Renal cortex interstitium (tissue), 11 donors: ENCODE data around the gene TERF2IP. TPM values are rescaled to one million over a fixed set of nuclear protein-coding genes. Genes with fewer than 3 reads are reported as not detected.

ENCODE experiments used
- DNase-seq, 11 donors: peaks; one replicate each; pipeline ENCODE4 v3.0.0-alpha.2; 2013; ENCODE audit warnings: low read depth in 9 of 11, low spot score in 4 of 11; ENCODE audit errors: extremely low read depth in 1 of 11
- polyA plus RNA-seq, 3 donors: library from polyadenylated mRNA; unstranded; fragments of 120-200 nt; gene quantifications; one replicate each; pipeline ENCODE4 v1.2.1, GENCODE V29; 2013; ENCODE audit not compliant: insufficient read length in 3 of 3

The TERF2IP gene
- polyA plus RNA-seq, 3 donors: 78.8 to 87.5 (median 84.1) TPM

DNA sequence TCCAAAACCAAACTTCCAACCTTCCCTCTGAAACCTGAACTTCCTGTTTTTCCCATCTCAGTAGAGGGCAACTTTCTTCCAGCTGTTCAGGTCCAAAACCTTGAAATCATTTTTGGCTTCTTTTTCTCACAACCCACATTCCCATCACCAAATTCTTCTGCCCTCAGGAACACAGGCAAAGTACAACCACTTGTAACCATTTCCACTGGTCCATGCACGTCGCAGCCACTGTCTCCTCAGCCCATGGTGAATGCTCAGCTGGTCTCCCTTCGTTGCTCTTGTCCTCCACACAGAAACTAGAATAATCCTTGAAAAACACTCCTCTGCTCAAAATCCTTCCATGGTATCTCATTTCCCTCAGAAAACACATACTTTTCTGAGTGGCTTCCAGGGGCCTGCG, 20.8 kb upstream of the TERF2IP start:
- no peak for DNase-seq

DNA sequence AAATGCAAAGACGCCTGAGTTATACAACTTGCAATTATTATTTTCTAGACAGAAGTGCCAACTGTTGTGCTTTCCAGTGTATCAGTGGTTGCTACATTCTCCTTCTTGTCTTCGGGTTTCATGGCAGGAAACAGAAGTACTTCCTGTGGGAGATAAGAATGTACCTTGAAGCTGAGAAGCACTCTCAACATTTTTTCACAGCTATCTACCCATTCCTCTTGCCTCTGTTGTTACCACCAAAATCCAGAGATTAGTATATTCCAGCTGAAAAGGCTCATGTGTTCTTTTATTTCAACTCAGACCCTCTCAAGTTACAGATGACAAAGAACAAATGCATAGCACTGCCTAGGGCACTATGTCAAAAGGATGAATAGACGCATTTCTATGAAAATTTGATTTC, 19.7 kb upstream of the TERF2IP start:
- no peak for DNase-seq

DNA sequence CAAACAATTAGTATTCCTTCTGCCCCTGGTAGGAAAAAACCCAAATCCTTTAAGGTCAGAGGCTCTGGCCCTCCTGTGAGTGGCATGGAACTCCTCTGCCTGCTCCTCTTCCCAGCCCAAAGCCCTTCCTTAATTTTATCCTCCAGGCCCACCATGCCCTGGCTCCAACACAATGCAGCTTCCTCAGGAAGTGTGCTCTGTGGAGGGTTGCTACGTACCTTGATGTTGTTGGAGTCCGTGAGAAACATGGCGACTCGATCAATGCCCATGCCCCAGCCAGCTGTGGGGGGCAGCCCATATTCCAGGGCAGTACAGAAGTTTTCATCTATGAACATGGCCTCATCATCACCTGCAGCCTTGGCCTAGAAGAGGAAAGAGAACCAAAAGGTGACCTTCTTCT, 19.2 kb upstream of the TERF2IP start:
- DNase-seq: no peak

DNA sequence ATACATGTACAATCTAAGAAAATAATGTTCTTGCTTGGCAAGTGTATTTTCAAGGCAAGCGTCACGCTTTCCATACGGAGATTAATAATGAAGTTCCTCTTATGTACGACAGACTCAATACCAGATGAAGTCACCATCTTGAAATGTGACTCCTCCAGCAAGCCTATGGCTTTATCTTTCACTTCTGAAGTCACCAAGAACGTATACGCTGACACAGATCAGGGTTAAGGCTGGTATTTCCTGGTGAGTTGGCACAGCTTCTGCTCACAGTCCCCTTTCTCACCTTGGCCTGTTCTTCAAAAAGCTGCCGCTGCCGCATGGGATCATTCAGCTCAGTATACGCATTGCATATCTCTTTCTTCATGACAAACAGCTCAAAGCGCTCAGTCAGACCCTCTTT, 18.4 kb upstream of the TERF2IP start:
- DNase-seq: no peak

DNA sequence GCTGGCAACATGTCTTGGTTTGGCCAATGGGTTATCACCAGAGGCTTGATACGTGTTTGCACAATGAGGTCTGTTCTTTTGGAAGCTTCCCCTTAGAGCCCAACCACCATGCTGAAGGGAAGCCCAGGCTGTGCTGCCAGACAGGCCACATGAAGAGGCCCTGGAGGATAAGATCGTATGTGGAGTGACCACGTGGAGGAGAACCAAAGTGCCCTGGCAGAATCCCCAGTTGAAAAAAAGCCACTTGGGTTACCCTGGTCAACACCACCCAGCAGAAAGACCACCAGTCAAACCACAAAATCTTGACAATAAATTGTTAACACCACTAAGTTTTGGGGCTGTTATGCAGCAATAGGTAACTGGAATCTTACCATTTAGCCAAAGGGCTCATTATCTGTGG, 17.5 kb upstream of the TERF2IP start:
- DNase-seq: no peak

DNA sequence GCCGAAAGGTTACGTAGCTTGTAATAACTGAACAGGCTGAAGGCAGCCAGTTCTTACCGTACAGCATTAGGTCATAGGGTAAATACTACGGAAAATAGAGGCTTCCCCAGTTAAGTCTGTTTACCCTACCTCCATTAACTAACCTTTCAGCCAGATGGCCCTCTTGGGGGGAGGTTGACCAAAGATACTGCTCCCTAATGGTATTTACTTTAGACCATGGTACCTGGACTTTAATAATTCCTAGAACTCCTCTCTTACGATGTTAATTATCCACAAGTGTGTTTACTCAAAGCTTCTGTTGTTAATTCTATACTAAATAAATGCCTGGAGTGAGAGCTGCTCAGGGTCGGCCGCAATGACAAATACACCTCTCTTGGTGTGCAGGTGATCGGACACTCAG, 14.7 kb upstream of the TERF2IP start:
- no peak for DNase-seq

DNA sequence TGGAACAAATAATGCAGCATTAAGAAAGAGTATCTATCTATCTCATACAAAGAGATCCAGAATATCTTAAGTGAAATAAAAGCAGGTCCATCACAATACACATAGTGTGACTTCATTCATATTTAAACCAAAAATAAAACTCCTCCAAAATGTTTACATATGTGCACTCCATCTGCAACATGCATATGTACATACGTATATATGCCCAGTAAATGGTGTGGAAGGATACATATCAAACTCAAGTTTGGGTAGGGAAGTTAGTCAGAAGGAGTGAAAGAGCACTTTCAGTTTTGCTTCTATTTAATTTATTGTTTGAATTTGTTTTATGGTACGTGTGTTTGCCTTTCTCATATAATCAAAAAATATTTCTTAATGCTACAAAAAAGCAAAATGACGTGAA, 12.5 kb upstream of the TERF2IP start:
- no peak for DNase-seq

DNA sequence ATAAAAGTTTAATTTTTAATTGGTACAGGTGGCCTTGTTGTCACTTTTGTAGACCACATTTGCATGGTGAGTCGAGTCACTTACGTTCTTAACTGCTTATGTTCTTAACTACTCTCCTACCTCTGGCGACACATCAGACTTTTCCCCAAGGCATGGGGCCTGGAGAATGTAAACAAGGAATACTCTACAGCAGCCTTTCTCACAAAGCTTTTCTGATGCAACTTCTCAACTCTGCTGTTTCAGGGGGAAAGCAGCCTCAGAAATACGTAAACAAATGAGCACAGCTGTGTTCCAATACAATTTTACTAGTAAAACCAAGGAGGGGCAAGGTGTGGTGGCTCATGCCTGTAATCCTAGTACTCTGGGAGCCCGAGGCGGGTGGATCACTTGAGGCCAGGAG, 7.0 kb upstream of the TERF2IP start:
- no peak for DNase-seq

DNA sequence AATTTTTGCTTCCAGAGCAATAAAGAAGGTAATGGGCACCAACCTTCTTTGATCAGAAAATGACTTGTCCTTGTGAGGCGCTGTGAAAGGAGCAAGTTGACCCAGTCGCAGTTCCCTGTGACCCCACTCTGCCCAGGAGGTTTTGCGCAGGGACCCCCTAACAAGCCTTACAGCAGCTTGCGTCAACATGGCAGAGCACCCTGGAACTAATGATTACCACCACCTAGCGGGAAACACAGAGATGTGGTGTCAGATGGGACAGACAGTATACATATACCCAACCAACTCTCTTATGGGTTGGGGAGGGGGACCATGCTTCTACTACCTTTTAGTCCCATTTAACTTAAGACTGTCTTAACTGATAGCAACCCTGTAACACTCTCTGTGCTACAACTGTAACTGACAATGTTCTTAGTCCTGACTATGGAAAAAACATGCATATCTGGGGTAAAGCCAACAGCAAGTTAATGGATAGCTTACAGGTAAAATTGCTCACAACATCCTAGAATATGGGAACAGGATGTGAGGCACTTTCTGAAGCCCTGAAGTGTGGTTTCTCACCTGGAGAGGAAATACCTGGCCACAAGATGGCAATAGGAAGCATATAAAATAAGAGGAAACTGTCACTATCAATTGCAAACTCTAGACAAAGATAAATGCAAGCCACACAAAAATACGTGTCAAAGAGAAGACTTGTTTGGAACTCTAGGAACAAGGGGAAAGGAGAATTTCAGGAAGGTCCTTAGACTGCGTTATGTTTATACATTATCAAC, 3.1 kb upstream of the TERF2IP start:
- no peak for DNase-seq

DNA sequence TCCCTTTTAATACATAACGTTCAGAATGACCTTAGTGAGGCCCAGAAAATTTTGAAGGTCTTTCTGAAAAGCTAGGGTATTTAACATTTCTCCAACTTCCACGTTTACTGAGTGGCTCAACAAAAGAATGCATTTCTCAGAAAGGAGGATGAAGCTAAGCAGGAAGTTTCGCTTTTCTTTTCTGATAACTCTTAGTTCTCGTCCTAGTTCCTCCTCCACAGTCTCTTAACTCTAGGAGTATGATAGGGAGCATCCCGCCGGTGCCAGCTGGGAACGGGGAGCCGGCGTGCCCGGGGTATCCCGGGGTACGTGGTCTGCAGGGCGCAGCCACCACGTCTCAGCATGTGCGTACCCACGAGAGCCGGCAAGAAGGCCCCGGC, 471 bp upstream of the TERF2IP start:
- no peak for DNase-seq

DNA sequence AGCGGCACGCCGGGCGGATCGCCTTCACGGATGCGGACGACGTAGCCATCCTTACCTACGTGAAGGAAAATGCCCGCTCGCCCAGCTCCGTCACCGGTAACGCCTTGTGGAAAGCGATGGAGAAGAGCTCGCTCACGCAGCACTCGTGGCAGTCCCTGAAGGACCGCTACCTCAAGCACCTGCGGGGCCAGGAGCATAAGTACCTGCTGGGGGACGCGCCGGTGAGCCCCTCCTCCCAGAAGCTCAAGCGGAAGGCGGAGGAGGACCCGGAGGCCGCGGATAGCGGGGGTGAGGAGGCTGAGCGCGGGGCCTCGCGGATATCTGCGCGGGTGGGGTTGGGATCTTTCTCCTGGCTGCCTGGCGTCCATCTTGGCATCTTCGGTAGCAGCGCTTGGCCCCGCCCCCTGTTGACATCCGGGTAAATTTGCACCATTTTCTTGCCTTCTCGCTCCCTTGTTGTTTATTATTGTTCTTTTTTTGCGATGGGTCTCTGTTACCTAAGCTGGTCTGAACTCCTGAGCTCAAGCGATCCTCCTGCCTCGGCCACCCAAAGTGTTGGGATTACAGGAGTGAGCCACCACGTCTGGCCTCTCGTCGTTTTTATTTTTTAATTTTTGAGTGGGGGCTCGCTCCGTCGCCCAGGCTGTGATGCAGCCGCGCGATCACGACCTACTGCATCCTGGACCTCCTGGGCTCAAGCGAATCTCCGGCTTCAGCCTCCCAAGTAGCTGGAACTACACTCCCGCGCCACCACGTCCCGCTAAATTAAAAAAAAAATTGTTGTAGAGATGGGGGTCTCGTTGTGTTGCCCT, 898 bp downstream of the TERF2IP start:
- DNase-seq: peak; percentile 70 to 86 (median 84)

DNA sequence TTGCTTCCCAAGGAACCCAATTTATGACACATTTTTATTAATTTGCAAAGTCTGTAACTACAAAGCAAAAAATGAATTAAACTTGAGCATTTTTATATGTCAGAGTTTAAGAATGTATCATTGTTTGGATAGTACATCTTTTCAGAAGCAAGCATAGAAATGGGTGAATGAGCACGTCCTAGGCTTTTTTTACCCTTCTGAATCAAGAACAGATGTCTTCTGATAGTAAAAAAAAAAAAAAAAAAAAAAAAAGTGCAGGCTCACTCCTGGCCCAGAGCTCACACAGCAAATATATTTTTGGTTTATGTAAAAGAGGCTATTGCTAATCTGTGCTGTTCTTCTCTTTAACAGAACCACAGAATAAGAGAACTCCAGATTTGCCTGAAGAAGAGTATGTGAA, 6.3 kb downstream of the TERF2IP start:
- no peak for DNase-seq

DNA sequence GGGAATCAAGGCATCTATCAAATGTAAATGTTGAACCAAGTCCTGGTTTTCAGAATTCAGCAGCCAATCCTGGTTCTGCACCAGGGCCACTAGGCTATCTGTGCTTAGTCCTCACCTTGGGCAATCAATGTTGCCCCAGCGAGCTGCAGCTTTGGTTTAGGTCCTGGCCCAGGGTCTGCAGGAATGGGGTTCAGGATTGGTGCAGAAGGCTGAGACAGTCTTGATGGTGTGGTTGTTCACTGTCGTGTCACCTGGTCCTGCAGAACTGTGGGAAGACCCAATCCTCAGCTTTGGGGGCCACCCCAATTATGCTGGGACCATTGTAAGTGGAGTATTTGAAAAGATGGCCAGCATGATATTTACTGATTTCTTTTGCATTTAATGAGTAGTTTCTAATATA, 10.6 kb downstream of the TERF2IP start:
- no peak for DNase-seq

DNA sequence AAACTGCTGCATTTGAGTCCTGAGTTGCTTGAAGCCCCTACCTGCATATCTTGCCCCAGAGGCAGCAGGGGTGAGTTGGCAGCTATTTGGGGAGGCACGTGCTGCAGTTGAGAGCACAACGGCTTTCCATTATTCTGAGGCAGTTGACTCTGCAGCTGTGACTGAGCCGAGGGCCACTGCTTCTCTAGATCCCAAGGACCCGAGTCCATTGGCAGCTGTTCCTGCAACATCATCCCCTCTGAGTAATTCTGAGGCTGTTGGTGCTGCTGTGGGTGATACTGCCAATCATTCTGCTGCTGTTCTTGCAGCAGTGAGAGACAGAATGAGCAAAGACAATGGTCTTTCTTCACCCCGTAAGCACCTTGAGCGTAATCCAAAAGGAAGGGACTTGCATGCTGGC, 12.7 kb downstream of the TERF2IP start:
- DNase-seq: no peak

DNA sequence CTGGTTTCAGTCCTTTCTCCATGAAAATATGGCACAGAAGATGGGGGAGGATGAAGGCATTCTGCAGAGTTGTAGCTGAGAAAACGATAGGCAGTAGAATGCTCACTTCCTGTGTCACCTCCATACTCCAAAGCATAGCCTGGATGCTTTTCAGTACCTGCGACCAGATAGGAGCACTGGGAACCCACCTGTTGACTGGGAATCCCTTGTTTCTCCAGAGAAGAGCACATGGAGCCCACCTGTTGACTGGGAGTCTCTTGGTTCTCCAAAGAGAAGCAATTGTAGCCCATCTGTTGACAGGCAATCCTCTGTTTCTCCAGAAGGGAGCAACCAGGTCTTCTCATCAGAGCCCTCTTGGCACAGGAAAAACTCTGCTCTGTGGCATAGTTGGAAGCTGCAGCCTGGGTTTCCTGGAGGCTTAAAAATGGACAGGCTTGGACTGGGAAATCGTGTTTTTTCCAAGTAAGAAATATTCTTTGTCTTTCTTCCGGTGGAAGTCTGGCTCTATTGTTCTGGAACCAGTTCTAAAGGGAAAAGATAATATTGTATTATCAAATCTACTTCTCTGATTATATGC, 13.2 kb downstream of the TERF2IP start:
- DNase-seq: no peak

DNA sequence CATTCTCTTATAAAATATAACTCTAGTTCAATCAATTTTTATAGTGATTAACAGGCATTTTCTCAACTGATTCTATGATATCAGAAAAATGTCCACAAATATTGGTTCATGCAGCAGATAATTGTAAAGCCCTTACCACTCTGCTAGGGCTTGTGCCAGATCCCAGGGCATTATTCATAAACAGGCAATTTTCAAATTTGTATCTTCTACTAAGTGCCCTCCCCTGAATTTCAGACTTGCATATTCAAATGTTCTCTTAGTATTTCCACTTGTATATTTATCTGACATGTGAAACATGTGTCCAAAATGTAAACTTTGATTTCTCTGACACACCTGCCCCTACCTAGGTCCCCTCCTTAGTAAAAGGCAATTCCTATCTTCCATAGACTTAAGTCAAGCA, 19.9 kb downstream of the TERF2IP start:
- no peak for DNase-seq

DNA sequence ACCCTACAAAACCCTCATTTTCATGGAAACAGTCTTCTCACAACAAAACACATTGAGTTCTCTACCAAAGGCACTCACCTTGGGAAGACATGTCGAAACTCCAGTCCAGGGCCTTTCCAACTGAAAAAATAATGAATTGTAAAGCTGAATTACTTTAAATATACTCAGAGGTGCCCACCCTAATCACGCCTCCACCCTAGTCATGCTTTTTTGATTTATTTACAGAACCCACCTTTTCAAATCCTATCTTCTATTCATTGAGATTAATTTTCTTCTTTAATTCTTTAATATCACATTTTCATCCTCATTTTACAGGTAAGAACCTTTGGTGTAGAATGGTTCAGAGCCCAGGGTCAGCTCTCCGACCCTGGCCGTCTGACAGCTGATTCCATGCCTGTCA, 29.3 kb downstream of the TERF2IP start, which contains the start of gene CPHXL2:
Gene CPHXL2 (minus strand): TSS at position 101 of the 400 bp plus-strand sequence. CDS start 10 bp downstream, at position 91.
- DNase-seq: no peak

DNA sequence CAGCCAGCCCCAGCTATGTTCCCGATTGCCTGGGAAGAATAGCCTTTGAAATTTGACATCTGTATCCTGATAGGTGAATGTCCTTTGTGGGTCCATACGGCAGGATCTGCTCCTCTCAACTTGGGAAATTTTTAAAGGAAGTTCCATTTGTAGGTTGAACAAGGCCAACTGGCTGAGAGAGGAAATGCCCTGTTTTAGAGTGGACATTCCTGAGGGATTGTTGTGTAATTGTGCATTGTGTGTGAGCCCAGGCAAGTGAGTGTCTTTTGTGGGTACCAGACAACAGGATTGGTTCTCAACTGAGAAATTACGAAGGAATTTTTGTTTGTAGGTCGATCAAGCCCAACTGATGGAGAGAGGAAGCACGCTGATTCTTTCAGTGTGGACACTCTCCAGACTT, 31.8 kb downstream of the TERF2IP start:
- no peak for DNase-seq

DNA sequence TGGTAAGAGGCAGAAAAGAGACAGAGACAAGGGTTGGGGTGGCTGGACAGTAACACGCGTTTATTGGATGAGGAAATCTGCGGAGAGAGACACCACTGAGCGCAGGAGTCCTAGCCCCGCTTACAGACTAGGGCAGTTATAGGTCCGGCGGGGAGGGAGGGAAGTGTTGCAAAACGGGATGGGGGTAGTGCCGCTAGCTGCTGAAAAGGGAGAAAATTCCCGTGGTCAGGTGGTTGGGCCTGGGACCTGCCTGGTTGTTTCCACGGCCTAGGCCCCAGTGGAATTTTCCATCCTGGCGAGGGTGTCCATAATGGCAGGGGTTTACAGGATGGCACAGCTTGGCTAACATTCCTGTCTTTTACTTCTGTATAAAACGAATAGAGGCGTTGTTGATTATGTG, 34.7 kb downstream of the TERF2IP start:
- DNase-seq: no peak

DNA sequence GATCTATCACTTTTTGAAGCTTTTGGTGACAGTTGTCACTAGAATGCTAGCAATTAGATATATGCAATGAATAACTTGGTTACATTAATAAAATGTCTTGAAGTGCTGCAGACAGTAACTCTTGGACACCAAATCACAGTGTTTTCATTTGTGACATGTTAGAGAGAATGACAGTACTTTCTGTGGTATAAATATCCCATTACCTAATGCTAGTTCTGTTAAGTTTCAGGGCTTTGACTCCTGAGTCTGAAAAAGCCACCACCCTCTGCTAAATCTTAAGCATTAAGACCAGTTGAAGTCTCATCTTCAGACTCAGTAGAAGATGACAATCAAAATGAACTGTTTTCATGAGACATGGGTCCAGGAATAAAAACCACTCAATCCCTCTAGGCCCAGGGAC, 39.8 kb downstream of the TERF2IP start:
- DNase-seq: no peak
